Renal cortical epithelial cell (primary cell): ENCODE results near the gene LIME1. TPM values are rescaled to one million over a fixed set of nuclear protein-coding genes. Genes with fewer than 3 reads are reported as not detected.

Experiments
- DNase-seq: peaks from one replicate; pipeline ENCODE4 v3.0.0-alpha.2; 2011; ENCODE audit warnings: low read depth
- total RNA-seq: library from RNA; depleted of rRNA; stranded (reverse); fragments of >200 nt; gene quantifications from 2 replicates; pipeline ENCODE4 v1.2.3, GENCODE V29; 2014

The LIME1 gene
- total RNA-seq: 3.5 and 4.3 TPM in 2 replicates

- DNase-seq: no peak
Measured at GRCh38 chr20:63735859-63736718, at the start of gene LIME1. Gene LIME1, plus strand, starts transcription at chr20:63736664. Its CDS starts 886 bp downstream, at chr20:63737550.

GRCh38 chr20:63687419-63688178 is 48.9 kb upstream of the LIME1 start:
- DNase-seq: no peak

- DNase-seq: no peak
Measured at GRCh38 chr20:63688228-63689045, 48.0 kb upstream of the LIME1 start.

- no peak for DNase-seq
Measured at GRCh38 chr20:63689046-63690002, 47.1 kb upstream of the LIME1 start.

- no peak for DNase-seq
Measured at GRCh38 chr20:63690003-63690897, 46.2 kb upstream of the LIME1 start.

GRCh38 chr20:63690898-63691710 is 45.4 kb upstream of the LIME1 start:
- no peak for DNase-seq

- no peak for DNase-seq
Measured at GRCh38 chr20:63691711-63692435, 44.6 kb upstream of the LIME1 start.

- no peak for DNase-seq
Measured at GRCh38 chr20:63692436-63693082, 43.9 kb upstream of the LIME1 start.

GRCh38 chr20:63693083-63693732 is 43.3 kb upstream of the LIME1 start:
- DNase-seq: no peak

GRCh38 chr20:63693733-63694583 is 42.5 kb upstream of the LIME1 start:
- DNase-seq: no peak

GRCh38 chr20:63694584-63695423 is 41.7 kb upstream of the LIME1 start:
- DNase-seq: no peak

GRCh38 chr20:63695424-63696305 is 40.8 kb upstream of the LIME1 start:
- no peak for DNase-seq

- peak; percentile 63 for DNase-seq
Measured at GRCh38 chr20:63696306-63696627, 40.2 kb upstream of the LIME1 start.

GRCh38 chr20:63696628-63697356 is 39.7 kb upstream of the LIME1 start, which contains the start of gene TNFRSF6B:
Gene TNFRSF6B, plus strand, starts transcription at chr20:63696652. Its CDS starts 116 bp downstream, at chr20:63696768.
- DNase-seq: no peak
